HCT116 (cell line): Measurements from ENCODE around the gene ATAD1. TPM values are rescaled to one million over a fixed set of nuclear protein-coding genes. Genes with fewer than 3 reads are reported as not detected.

ENCODE experiments used
- ATAC-seq: fragments of 200-7000 bp; cut with Tn5 transposase; 2 replicates; pipeline ENCODE4 v1.9.1; 2020; ENCODE audit warnings: mild to moderate bottlenecking, moderate library complexity
- BruUV-seq: library from RNA; stranded (reverse); fragments of 400-500 nt; replicated peaks from 2 replicates; lab custom pipeline; 2021; lab: Mats Ljungman, UMichigan
- CTCF ChIA-PET: fragments of 300-600 bp; sonication (Branson Sonifier 250); formaldehyde crosslinking; loops from one replicate; lab custom pipeline; 2021; ENCODE audit warnings: antibody characterized with exemption; lab: Charles Lee
- POLR2A ChIA-PET: fragments of 300-600, 350-600 bp; sonication (Branson Sonifier 250); formaldehyde crosslinking; loops from one replicate; lab custom pipeline; 2021; ENCODE audit warnings: antibody characterized with exemption; lab: Charles Lee
- RAD21 ChIA-PET, 2 experiments: fragments of 300-600 bp; sonication (Branson Sonifier 250); formaldehyde crosslinking; loops; one replicate each; lab custom pipeline; 2023; ENCODE audit warnings: low total read pairs in 2 of 2; ENCODE audit not compliant: uncharacterized antibody in 2 of 2, unreplicated experiment in 2 of 2, low non-redundant PET in 1 of 2; lab: Charles Lee
- DNase-seq: peaks from one replicate; pipeline ENCODE4 v3.0.0-alpha.2; 2010; ENCODE audit warnings: low read depth, low spot score
- H2AFZ ChIP-seq: fragments of 200-600 bp; shearing (Covaris generic), sonication (generic); 2 replicates; pipeline ENCODE4 v1.6.1; 2017; ENCODE audit warnings: low read depth, mixed run types, mixed read lengths, antibody characterized with exemption, low read length; ENCODE audit not compliant: poor library complexity, severe bottlenecking
- H3K27ac ChIP-seq: 2 replicates; pipeline ENCODE4 v1.5.1; 2012; ENCODE audit warnings: low read depth, low read length
- H3K27me3 ChIP-seq: fragments of 200-600 bp; sonication (generic); 2 replicates; pipeline ENCODE4 v1.6.1; 2016; ENCODE audit warnings: mixed run types, low read length, mixed read lengths; ENCODE audit not compliant: insufficient read depth
- H3K36me3 ChIP-seq, 2 experiments: fragments of 200-500 bp in 1 of 2; fragments of 200-600 bp in 1 of 2; sonication (Bioruptor generic) in 1 of 2; sonication (generic) in 1 of 2; 2 replicates each; pipeline versions ENCODE4 v1.5.1 to v1.6.1; 2014 to 2016; ENCODE audit warnings: low read length in 2 of 2, inconsistent platforms in 1 of 2, mixed read lengths in 1 of 2, mixed run types in 1 of 2; ENCODE audit not compliant: insufficient read depth in 2 of 2, control insufficient read depth in 1 of 2
- H3K4me1 ChIP-seq, 2 experiments: fragments of 200-600 bp in 1 of 2; sonication (generic) in 1 of 2; 2 replicates each; pipeline versions ENCODE4 v1.5.1 to v1.6.1; 2012 to 2017; ENCODE audit warnings: low read length in 2 of 2, inconsistent platforms in 1 of 2, mild to moderate bottlenecking in 1 of 2, mixed read lengths in 1 of 2, mixed run types in 1 of 2, moderate library complexity in 1 of 2; ENCODE audit not compliant: insufficient read depth in 2 of 2, control insufficient read depth in 1 of 2
- H3K4me2 ChIP-seq: fragments of 200-600 bp; sonication (generic); 2 replicates; pipeline ENCODE4 v1.6.1; 2017; ENCODE audit warnings: mixed run types, low read length, mixed read lengths
- H3K4me3 ChIP-seq, 2 experiments: fragments of 200-600 bp in 1 of 2; sonication (generic) in 1 of 2; replicated peaks in 1 of 2; 2 replicates each; pipeline ENCODE4 v1.5.1; 2011 to 2016; ENCODE audit warnings: low read length in 2 of 2, control low read depth in 1 of 2, low read depth in 1 of 2, mild to moderate bottlenecking in 1 of 2, mixed read lengths in 1 of 2, mixed run types in 1 of 2
- H3K79me2 ChIP-seq: fragments of 200-600 bp; sonication (generic); 2 replicates; pipeline ENCODE4 v1.6.1; 2017; ENCODE audit warnings: mild to moderate bottlenecking, mixed run types, low read length, moderate library complexity, mixed read lengths; ENCODE audit not compliant: insufficient read depth
- H3K9ac ChIP-seq: fragments of 200-600 bp; sonication (generic); 2 replicates; pipeline ENCODE4 v1.6.1; 2016; ENCODE audit warnings: low read length, mixed read lengths
- H3K9me2 ChIP-seq: fragments of 200-600 bp; sonication (generic), shearing (Covaris generic); 2 replicates; pipeline ENCODE4 v1.6.1; 2017; ENCODE audit warnings: mixed run types, mild to moderate bottlenecking, moderate library complexity; ENCODE audit not compliant: insufficient read depth
- H3K9me3 ChIP-seq, 2 experiments: fragments of 200-500 bp in 1 of 2; fragments of 200-600 bp in 1 of 2; sonication (Bioruptor generic) in 1 of 2; sonication (generic) in 1 of 2; 2 replicates each; pipeline ENCODE4 v1.6.1; 2014 to 2017; ENCODE audit warnings: low read length in 2 of 2, mixed read lengths in 2 of 2, inconsistent platforms in 1 of 2, low read depth in 1 of 2, mild to moderate bottlenecking in 1 of 2, mixed run types in 1 of 2, moderate library complexity in 1 of 2; ENCODE audit not compliant: control insufficient read depth in 1 of 2, insufficient read depth in 1 of 2
- H4K20me1 ChIP-seq: fragments of 200-600 bp; sonication (generic), shearing (Covaris generic); 2 replicates; pipeline ENCODE4 v1.6.1; 2017; ENCODE audit warnings: mixed run types, mild to moderate bottlenecking, moderate library complexity; ENCODE audit not compliant: insufficient read depth
- ATF3 ChIP-seq: IDR thresholded peaks from 2 replicates; pipeline ENCODE4 v1.6.1; 2012
- CBX3 ChIP-seq: IDR thresholded peaks from 2 replicates; pipeline ENCODE4 v1.6.1; 2012; ENCODE audit warnings: low read depth
- CTCF ChIP-seq, 3 experiments: fragments of 200-600 bp in 1 of 3; sonication (generic) in 1 of 3; IDR thresholded peaks in 2 of 3; conservative IDR thresholded peaks in 1 of 3; 2 replicates each; pipeline ENCODE4 v1.5.1; 2012 to 2017; ENCODE audit warnings: low read depth in 2 of 3, low read length in 2 of 3, antibody characterized with exemption in 1 of 3, borderline replicate concordance in 1 of 3, control low read depth in 1 of 3, mild to moderate bottlenecking in 1 of 3, mixed read lengths in 1 of 3, mixed run types in 1 of 3, moderate library complexity in 1 of 3; ENCODE audit not compliant: insufficient read depth in 1 of 3
- ELF1 ChIP-seq: IDR thresholded peaks from 2 replicates; pipeline ENCODE4 v1.6.1; 2012; ENCODE audit warnings: low read depth, borderline replicate concordance
- EZH2 ChIP-seq: fragments of 200-600 bp; sonication (generic); IDR thresholded peaks from 2 replicates; pipeline ENCODE4 v1.6.1; 2017; ENCODE audit warnings: antibody characterized with exemption, mixed run types
- JUND ChIP-seq: IDR thresholded peaks from 2 replicates; pipeline ENCODE4 v1.6.1; 2012
- MAX ChIP-seq: IDR thresholded peaks from 2 replicates; pipeline ENCODE4 v1.6.1; 2012
- POLR2A ChIP-seq: IDR thresholded peaks from 2 replicates; pipeline ENCODE4 v1.7.0; 2011; ENCODE audit warnings: borderline replicate concordance; ENCODE audit not compliant: insufficient read depth, insufficient read length; ENCODE audit errors: extremely low read depth
- POLR2AphosphoS5 ChIP-seq: IDR thresholded peaks from 2 replicates; pipeline ENCODE4 v1.6.1; 2011; ENCODE audit warnings: mild to moderate bottlenecking, low read depth, low read length, moderate library complexity
- RAD21 ChIP-seq: IDR thresholded peaks from 2 replicates; pipeline ENCODE4 v1.6.1; 2012; ENCODE audit warnings: low read depth, mild to moderate bottlenecking
- REST ChIP-seq: IDR thresholded peaks from 2 replicates; pipeline ENCODE4 v1.6.1; 2012; ENCODE audit warnings: low read depth
- SIN3A ChIP-seq: IDR thresholded peaks from 2 replicates; pipeline ENCODE4 v1.6.1; 2012; ENCODE audit warnings: low read depth
- SP1 ChIP-seq: IDR thresholded peaks from 2 replicates; pipeline ENCODE4 v1.6.1; 2012; ENCODE audit warnings: low read depth
- SRF ChIP-seq: IDR thresholded peaks from 2 replicates; pipeline ENCODE4 v1.6.1; 2012; ENCODE audit warnings: low read depth
- ZBTB33 ChIP-seq: IDR thresholded peaks from 2 replicates; pipeline ENCODE4 v1.6.1; 2011; ENCODE audit warnings: mild to moderate bottlenecking, low read length, moderate library complexity; ENCODE audit not compliant: insufficient replicate concordance; ENCODE audit errors: extremely low read depth
- ZFX ChIP-seq: fragments of 450-650 bp; IDR thresholded peaks from 2 replicates; pipeline ENCODE4 v1.6.1; 2017
- intact Hi-C: fragments of 100-400 bp; cut with micrococcal nuclease; formaldehyde crosslinking; loops from 2 replicates; pipeline ENCODE4 v1.10.0; 2022
- total RNA-seq: library from RNA; stranded (reverse); gene quantifications from one replicate; pipeline ENCODE4 v1.2.1, GENCODE V29; 2021; ENCODE audit not compliant: unreplicated experiment

ATAD1 gene
- total RNA-seq, 1 experiment from 2014 or later: 66.4 TPM

GRCh38 chr10:87850742-87851205 is 32.7 kb upstream of the ATAD1 start:
- peak overlapping the region; percentile 27 for H3K4me2 ChIP-seq
- no peaks in the 10 kb centered on the region for H3K9me3 ChIP-seq
- H3K27me3 ChIP-seq: no peaks in the 10 kb centered on the region
- H3K27ac ChIP-seq: no peak overlapping the region
- no peak for DNase-seq
- no TSS peak for BruUV-seq
- intact Hi-C loops: loop anchor here (1.0 kb wide), 1 partner anchor 703 kb away; no protein-coding TSS in a partner anchor
- H3K36me3 ChIP-seq: no peaks in the 10 kb centered on the region
- no peak overlapping the region for H3K4me3 ChIP-seq
- peak overlapping the region; percentile 94 for H2AFZ ChIP-seq
- H3K4me1 ChIP-seq: peaks cover 3 to 23% of the 10 kb centered on the region in 2 experiments; a peak in 3 of 4 replicates
- POLR2A ChIA-PET: interaction anchor here (1.0 to 2.4 kb wide), 3 partner anchors 11 to 532 kb away, joined by 3 to 13 read pairs (median 3); no protein-coding TSS in a partner anchor
- no peaks in the 10 kb centered on the region for H3K79me2 ChIP-seq
- TF ChIP-seq RAD21 (peak; percentile 88), POLR2A (no peak), SP1 (no peak), MAX (peak; percentile 64), CBX3 (peak; percentile 66), ATF3 (no peak), CTCF (IDR thresholded peaks at IDR 0.05 in 2 of 3, conservative IDR thresholded peaks at IDR 0.05 in 1 of 3; ENCODE audit: borderline replicate concordance in 1 of 3, insufficient read depth in 1 of 3, low read depth in 2 of 3, low read length in 2 of 3) (peak; percentile 59 to 70 (median 67); a peak in 5 of 6 replicates), JUND (no peak), REST (no peak), SIN3A (no peak), ELF1 (no peak), EZH2 (no peak), ZFX (no peak), POLR2AphosphoS5 (no peak), ZBTB33 (no peak), SRF (no peak)
- ATAC-seq: peak; percentile 88
- H3K9me2 ChIP-seq: no peaks in the 10 kb centered on the region
- RAD21 ChIA-PET: interaction anchor here in 1 of 2 experiments (0.6 to 1.5 kb wide), 2 partner anchors 176 to 264 kb away, joined by 3 read pairs; no protein-coding TSS in a partner anchor
- H3K9ac ChIP-seq: no peak overlapping the region
- H4K20me1 ChIP-seq: no peaks in the 10 kb centered on the region
- CTCF ChIA-PET: interaction anchor here (0.9 to 2.9 kb wide), 8 partner anchors 9 to 716 kb away, joined by 3 to 21 read pairs (median 5); partner anchors contain the start of genes KLLN and PTEN
